ENCODE data around the gene ATP13A3.
"Not testable (repeated sequence)": the region's sequence is repeated elsewhere in the genome, so short reads cannot be mapped to it uniquely, and the experiment has no call there.

ATP13A3 gene

GRCh38 chr3:194486540-194487288, at the start of gene ATP13A3:
TSS of gene ATP13A3 (minus strand) at chr3:194487002. CDS start at chr3:194462190, 24,812 bp downstream.
- DNase-seq, result peak; percentile 94

DNA sequence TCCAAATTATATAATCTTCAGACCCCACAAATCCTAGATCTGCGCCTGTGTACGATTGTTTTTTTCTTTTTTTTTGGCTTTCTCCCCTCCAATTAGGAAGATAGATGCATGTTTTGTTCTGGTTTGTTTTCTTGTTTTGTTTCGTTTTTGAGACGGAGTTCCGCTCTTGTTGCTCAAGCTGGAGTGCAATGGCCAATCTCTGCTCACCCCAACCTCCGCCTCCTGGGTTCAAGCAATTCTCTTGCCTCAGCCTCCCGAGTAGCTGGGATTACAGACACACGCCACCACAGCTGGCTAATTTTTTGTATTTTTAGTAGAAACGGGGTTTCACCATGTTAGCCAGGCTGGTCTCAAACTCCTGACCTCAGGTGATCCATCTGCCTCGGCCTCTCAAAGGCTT, 48.4 kb upstream of the ATP13A3 start:
- DNase-seq, result not testable (repeated sequence)

- DNase-seq, result no peak
Observed at GRCh38 chr3:194534243-194534642, 47.4 kb upstream of the ATP13A3 start.

- peak; percentile 75 for DNase-seq
Observed at GRCh38 chr3:194532591-194532990, 45.8 kb upstream of the ATP13A3 start.

DNA sequence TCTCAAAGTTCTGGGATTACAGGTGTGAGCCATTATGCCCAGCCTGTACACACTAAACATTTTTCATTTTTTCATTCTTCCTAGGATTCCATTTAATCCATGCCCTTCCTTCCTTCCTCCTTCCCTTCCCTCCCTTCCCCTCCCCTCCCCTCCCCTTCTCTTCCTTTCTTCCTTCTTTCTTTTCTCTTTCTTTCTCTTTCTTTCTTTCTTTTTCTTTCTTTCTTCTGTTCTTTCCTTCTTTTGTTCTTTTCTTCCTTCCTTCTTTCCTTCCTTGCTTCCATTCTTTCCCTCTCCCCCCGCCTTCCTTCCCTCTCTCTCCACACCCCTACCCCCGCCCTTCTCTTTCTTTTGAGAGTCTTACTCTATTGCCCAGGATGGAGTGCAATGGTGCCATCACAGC, 40.9 kb upstream of the ATP13A3 start:
- DNase-seq, result no peak

DNA sequence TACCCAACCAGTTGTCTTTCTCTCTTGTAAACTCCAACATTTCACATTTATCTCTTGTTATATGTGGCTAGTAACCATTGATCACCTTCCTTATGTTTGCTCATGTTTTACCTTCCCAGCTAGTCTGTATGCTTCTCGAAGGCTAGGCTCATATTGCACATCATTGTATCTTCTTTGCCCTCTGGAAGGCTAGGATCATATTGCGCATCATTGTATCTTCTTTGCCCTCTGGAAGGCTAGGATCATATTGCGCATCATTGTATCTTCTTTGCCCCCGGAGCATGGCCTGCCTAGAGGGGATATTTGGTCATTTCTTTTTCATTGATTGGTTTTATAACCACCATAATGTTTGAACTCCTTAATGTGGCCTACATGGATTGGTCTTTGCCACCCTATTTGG, 39.4 kb upstream of the ATP13A3 start:
- DNase-seq, result no peak

GRCh38 chr3:194522579-194523046, 35.8 kb upstream of the ATP13A3 start:
- no peak for DNase-seq

- no peak for DNase-seq
Observed at GRCh38 chr3:194521510-194522260, 34.9 kb upstream of the ATP13A3 start.

DNA sequence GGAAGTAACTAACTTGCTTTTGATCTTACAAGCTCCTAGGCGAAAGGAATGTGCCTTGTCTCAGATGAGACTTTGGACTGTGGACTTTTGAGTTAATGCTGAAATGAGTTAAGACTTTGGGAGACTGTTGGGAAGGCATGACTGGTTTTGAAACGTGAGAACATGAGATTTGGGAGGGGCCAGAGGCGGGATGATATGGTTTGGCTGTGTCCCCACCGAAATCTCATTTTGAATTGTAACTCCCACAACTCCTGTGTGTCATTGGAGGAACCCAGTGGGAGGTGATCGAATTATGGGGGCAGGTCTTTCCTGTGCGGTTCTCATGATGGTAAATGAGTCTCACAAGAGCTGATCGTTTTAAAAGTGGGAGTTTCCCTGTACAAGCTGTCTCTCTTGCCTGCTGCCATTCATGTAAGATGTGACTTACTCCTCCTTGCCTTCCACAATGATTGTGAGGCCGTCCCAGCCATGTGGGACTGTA, 33.9 kb upstream of the ATP13A3 start:
- DNase-seq, result peak; percentile 39

DNA sequence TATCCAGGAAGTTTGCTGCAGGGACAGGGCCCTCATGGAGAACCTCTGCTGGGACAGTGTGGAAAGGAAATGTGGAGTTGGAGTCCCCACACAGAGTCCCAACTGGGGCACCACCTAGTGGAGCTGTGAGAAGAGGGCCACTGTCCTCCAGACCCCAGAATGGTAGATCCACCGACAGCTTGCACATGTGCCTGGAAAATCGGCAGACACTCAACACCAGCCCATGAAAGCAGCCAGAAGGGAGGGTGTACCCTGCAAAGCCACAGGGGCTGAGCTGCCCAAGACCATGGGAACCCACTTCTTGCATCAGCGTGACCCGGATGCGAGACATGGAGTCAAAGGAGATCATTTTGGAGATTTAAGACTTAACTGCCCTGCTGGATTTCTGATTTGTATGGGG, 33.4 kb upstream of the ATP13A3 start:
- DNase-seq, result not testable (repeated sequence)

DNA sequence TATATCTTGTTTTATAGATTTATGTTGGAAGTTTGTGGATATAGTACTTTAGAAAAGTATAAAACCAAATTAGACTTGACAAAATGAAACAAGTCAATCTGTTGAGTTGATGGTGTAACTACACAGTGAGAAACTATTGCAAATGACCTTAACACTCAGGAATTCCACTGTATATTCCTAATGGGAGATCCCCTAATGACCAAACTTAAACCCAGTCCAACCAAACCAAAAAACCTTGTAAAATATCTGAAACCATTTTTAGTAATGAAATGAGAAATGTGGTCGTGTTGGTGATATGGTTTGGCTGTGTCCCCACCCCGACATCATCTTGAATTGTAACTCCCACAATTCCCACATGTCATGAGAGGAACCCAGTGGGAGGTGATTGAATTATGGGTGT, 31.9 kb upstream of the ATP13A3 start:
- DNase-seq, result peak; percentile 26

- no peak for DNase-seq
Observed at GRCh38 chr3:194517333-194517732, 30.5 kb upstream of the ATP13A3 start.

DNA sequence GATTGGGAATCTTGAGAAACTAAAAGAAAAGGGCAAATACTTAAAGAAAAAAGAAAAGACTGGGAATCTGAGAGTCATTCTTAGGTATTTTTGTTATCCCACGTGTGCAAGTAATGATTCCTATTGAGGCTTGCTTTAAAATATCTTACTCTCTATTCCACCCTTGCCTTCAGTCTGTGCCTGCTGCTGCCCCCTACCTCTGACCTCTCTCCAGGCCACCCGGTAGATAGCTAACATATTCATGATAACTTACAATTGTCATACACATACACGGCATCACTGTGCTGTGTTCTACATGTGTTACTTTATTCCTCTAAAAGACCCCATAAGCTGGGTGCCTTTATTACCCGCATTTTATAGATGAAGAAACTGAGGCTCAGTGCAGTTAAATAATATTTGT, 27.8 kb upstream of the ATP13A3 start:
- no peak for DNase-seq

DNA sequence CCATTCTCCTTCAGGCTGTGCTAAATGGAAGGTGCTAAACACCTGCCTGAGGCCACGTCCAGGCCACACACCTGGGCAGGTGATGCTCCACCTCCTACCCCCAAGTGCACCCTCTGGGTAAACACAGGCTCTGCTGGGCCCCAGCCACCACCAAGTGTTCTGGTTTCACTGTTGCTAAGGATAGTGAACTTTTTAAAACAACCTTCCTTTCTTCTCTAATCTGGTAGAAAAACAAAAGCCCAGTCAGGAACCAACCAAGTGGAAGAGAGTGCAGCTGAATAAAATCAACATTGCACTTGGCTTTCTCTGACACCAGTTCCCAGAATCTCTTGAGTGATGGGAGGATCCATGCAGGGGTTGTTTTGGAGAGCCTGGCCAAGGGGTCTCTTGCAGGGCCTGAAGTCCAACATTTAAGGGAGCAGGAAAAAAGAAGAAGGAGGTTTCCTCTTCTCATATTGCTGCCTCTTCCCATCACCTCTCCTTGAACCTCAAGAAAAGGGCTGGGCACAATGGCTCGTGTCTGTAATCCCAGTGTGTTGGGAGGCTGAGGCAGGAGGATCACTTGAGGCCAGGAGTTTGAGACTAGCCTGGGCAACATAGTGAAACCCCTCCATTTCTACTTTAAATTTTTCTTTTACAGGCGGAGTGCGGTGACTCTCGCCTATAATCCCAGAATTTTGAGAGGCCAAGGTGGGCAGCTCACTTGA, 26.2 kb upstream of the ATP13A3 start:
- DNase-seq, result no peak

GRCh38 chr3:194508491-194509453, 22.0 kb upstream of the ATP13A3 start:
- peak; percentile 49 for DNase-seq

GRCh38 chr3:194507571-194507970, 20.8 kb upstream of the ATP13A3 start:
- DNase-seq, result no peak

GRCh38 chr3:194505791-194506415, 19.1 kb upstream of the ATP13A3 start:
- DNase-seq, result no peak

GRCh38 chr3:194504861-194505260, 18.1 kb upstream of the ATP13A3 start:
- DNase-seq, result no peak

DNA sequence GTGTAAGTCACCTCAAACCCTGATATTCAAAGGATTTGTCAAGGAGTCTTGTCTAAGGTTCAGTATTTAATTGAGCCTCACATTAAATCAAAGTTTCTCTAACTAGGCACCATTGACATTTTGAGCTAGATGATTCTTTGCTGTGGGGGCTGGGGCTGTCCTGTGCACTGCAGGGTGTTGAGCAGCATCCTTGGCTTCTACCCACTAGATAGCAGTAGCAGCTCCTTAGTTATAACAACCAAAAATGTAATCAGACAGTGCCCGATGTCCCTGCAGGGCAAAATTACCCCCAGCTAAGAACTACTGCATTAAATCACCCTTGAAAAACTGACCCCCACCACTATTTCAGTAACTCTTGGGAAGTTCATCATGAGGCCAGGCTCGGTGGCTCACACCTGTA, 17.3 kb upstream of the ATP13A3 start:
- DNase-seq, result no peak

GRCh38 chr3:194503081-194503531, 16.3 kb upstream of the ATP13A3 start:
- no peak for DNase-seq

GRCh38 chr3:194500198-194500597, 13.4 kb upstream of the ATP13A3 start:
- no peak for DNase-seq

GRCh38 chr3:194499516-194499915, 12.7 kb upstream of the ATP13A3 start:
- DNase-seq, result not testable (repeated sequence)

All from inflammatory macrophage treated with lipopolysaccharide for 4 hours (primary cell).